H1 (cell line): ENCODE measurements around the gene PLA2G4A. TPM values are rescaled to one million over a fixed set of nuclear protein-coding genes. Genes with fewer than 3 reads are reported as not detected.

Source experiments
- ATF3 ChIP-seq: IDR thresholded peaks from 2 replicates; pipeline ENCODE4 v1.6.1; 2011; ENCODE audit warnings: low read depth, mild to moderate bottlenecking, low read length; ENCODE audit not compliant: insufficient read depth
- CHD7 ChIP-seq: fragments of 300-600 bp; sonication (generic); IDR thresholded peaks from 2 replicates; pipeline ENCODE4 v1.7.1; 2012; ENCODE audit warnings: low read length, moderate library complexity, mild to moderate bottlenecking, inconsistent platforms; ENCODE audit not compliant: insufficient replicate concordance
- EP300 ChIP-seq, 2 experiments: IDR thresholded peaks; 1 replicate in 1 of 2; 2 replicates in 1 of 2; pipeline ENCODE4 v1.6.1; 2011 to 2012; ENCODE audit warnings: low read depth in 2 of 2, low read length in 2 of 2, mild to moderate bottlenecking in 2 of 2, borderline replicate concordance in 1 of 2, inconsistent platforms in 1 of 2, moderate library complexity in 1 of 2
- HDAC2 ChIP-seq, 2 experiments: fragments of 300-600 bp in 1 of 2; sonication (generic) in 1 of 2; IDR thresholded peaks; 2 replicates each; pipeline ENCODE4 v1.6.1; 2011 to 2012; ENCODE audit warnings: low read depth in 2 of 2, low read length in 2 of 2, mild to moderate bottlenecking in 2 of 2, moderate library complexity in 2 of 2, borderline replicate concordance in 1 of 2, inconsistent platforms in 1 of 2
- SP2 ChIP-seq: IDR thresholded peaks from 2 replicates; pipeline ENCODE4 v1.6.1; 2012; ENCODE audit warnings: mild to moderate bottlenecking, low read length, inconsistent platforms
- USF2 ChIP-seq: IDR thresholded peaks from 2 replicates; pipeline ENCODE4 v1.6.1; 2011; ENCODE audit warnings: low read length, improper control_type of control experiment
- polyA plus RNA-seq, 7 experiments: library from polyadenylated mRNA; depleted of rRNA in 3 of 7; stranded (reverse) in 5 of 7; unstranded in 2 of 7; fragments of >200 nt in 5 of 7; fragments of 200-250 nt in 2 of 7; gene quantifications; 1 replicate in 5 of 7; 2 replicates in 1 of 7; 4 replicates in 1 of 7; pipeline versions ENCODE4 v1.2.1 to v1.2.3, GENCODE V29; 2011 to 2013; ENCODE audit warnings: missing spikeins in 2 of 7, mixed read lengths in 2 of 7
- total RNA-seq: library from RNA; stranded (reverse); fragmentation: NEBNext Ultra II Directional; extraction: Animal tissue kit (Norgen Biotek cat#: 25700); gene quantifications from 2 replicates; pipeline ENCODE4 v1.2.1, GENCODE V29; 2021

PLA2G4A gene
- total and polyA plus RNA-seq, 2 of the 8 experiments (the other 6 are each of a cell fraction or from before 2014, with no cell fraction given): 0.63 to 1.4 TPM

DNA sequence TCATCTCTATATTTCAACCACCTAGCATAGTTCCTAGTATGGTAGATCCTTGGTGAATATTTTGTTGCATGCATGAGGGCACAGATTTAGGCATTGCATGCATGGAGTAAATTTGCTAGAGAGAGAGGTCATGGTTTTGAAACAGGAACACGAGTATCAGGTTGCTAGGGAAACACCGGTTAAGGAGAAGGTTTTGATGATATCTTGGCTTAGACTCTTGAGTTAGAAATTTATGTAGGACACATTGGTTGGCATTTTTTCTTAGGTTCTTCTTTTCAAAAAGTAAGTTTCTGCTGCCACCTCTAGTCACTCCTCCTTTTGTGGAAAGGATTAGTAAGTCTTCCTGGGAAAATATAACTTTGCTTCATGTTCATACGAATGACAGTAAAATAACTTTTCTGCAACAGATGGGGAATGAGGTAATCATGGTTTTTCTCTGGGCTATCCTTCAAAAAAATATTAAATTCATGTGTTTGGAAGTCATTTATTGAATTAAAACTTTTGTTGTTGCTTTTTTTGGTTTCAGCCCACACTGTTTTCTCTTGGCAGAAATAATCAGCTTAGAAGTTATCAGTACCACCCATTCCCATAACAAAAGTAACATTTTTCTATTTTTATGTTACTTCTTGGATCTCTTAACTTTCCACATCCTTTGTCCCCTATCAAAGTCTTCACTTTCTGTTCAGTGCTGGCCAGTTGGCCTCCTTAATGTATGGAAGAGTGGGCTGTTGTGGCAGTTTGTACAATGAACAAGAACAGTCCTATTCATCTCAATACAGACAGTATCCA is 97.3 kb downstream of the PLA2G4A start (continued):
- TF ChIP-seq CHD7 (no peak), USF2 (no peak), EP300 (IDR thresholded peaks at IDR 0.05; ENCODE audit: borderline replicate concordance in 1 of 2, low read depth in 2 of 2, low read length in 2 of 2) (no peak), HDAC2 (IDR thresholded peaks at IDR 0.05; ENCODE audit: borderline replicate concordance in 1 of 2, low read depth in 2 of 2, low read length in 2 of 2) (no peak), ATF3 (no peak), SP2 (no peak)
- TF ChIP-seq, all 59 proteins: peak for 0
